HEK293T (cell line): ENCODE results near the gene MYBPH.

Source experiments
- ARNT ChIP-seq: fragments of 450-650 bp; IDR thresholded peaks from 2 replicates; pipeline ENCODE4 v1.6.1; 2017; ENCODE audit warnings: mild to moderate bottlenecking
- BHLHE40 ChIP-seq: fragments of 450-650 bp; IDR thresholded peaks from 2 replicates; pipeline ENCODE4 v1.6.1; 2016; ENCODE audit warnings: mild to moderate bottlenecking, moderate library complexity, borderline replicate concordance
- CTBP1 ChIP-seq: fragments of 450-650 bp; IDR thresholded peaks from 2 replicates; pipeline ENCODE4 v1.6.1; 2016; ENCODE audit warnings: borderline replicate concordance
- ELF4 ChIP-seq: fragments of 450-650 bp; IDR thresholded peaks from 2 replicates; pipeline ENCODE4 v1.6.1; 2017; ENCODE audit warnings: antibody characterized with exemption
- FOXA1 ChIP-seq: fragments of 450-650 bp; IDR thresholded peaks from 2 replicates; pipeline ENCODE4 v1.6.1; 2016; ENCODE audit warnings: mild to moderate bottlenecking
- FOXM1 ChIP-seq: fragments of 450-650 bp; IDR thresholded peaks from 2 replicates; pipeline ENCODE4 v1.6.1; 2017; ENCODE audit warnings: mild to moderate bottlenecking, borderline replicate concordance
- HDGF ChIP-seq: fragments of 450-650 bp; IDR thresholded peaks from 2 replicates; pipeline ENCODE4 v1.6.1; 2017; ENCODE audit warnings: antibody characterized with exemption, borderline replicate concordance
- L3MBTL2 ChIP-seq: fragments of 450-650 bp; conservative IDR thresholded peaks from 2 replicates; pipeline ENCODE4 v1.6.1; 2016; ENCODE audit warnings: mild to moderate bottlenecking
- LEF1 ChIP-seq: fragments of 450-650 bp; IDR thresholded peaks from 2 replicates; pipeline ENCODE4 v1.6.1; 2017; ENCODE audit warnings: mild to moderate bottlenecking, borderline replicate concordance
- NFRKB ChIP-seq: fragments of 450-650 bp; IDR thresholded peaks from 2 replicates; pipeline ENCODE4 v1.6.1; 2016; ENCODE audit warnings: mild to moderate bottlenecking, moderate library complexity
- SP1 ChIP-seq: fragments of 450-650 bp; IDR thresholded peaks from 2 replicates; pipeline ENCODE4 v1.6.1; 2017
- SUZ12 ChIP-seq: fragments of 450-650 bp; IDR thresholded peaks from 2 replicates; pipeline ENCODE4 v1.6.1; 2016; ENCODE audit warnings: mild to moderate bottlenecking
- TARDBP ChIP-seq: fragments of 450-650 bp; IDR thresholded peaks from 2 replicates; pipeline ENCODE4 v1.6.1; 2016
- ZNF384 ChIP-seq: fragments of 450-650 bp; IDR thresholded peaks from 2 replicates; pipeline ENCODE4 v1.6.1; 2016

- TF ChIP-seq FOXM1, result no peak
- no peak for TF ChIP-seq SUZ12
- no peak for TF ChIP-seq SP1
- no peak for TF ChIP-seq LEF1
- TF ChIP-seq L3MBTL2, result no peak
- no peak for TF ChIP-seq BHLHE40
- TF ChIP-seq HDGF, result no peak
- no peak for TF ChIP-seq NFRKB
- no peak for TF ChIP-seq ELF4
- TF ChIP-seq ARNT, result no peak
- TF ChIP-seq FOXA1, result no peak
- TF ChIP-seq ZNF384, result no peak
- TF ChIP-seq TARDBP, result no peak
- TF ChIP-seq CTBP1, result no peak
These were observed 50.9 kb downstream of the MYBPH start for GRCh38 chr1:203124546-203125317.
